Heart right ventricle (tissue), 16 donors: ENCODE measurements around the gene OR6J1. TPM values are rescaled to one million over a fixed set of nuclear protein-coding genes. Genes with fewer than 3 reads are reported as not detected.

Source experiments
- ATAC-seq, 8 donors: fragments of 200-7000 bp; cut with Tn5 transposase; one replicate each; pipeline ENCODE4 v1.9.1; 2020; ENCODE audit warnings: mild to moderate bottlenecking in 8 of 8, moderate library complexity in 8 of 8, moderate number of reproducible peaks in 1 of 8
- DNase-seq, 2 donors: peaks; one replicate each; pipeline ENCODE4 v3.0.0-alpha.2; 2020
- H3K27ac ChIP-seq, 10 donors: fragments of 200-600 bp; sonication (generic) in 2 of 10; one replicate each; pipeline versions ENCODE4 v1.5.0 to v1.8.0; 2020 to 2022; ENCODE audit warnings: mild to moderate bottlenecking in 3 of 10
- H3K27me3 ChIP-seq, 7 donors: fragments of 200-600 bp; one replicate each; pipeline ENCODE4 v1.8.0; 2021 to 2022; ENCODE audit warnings: mild to moderate bottlenecking in 2 of 7
- H3K36me3 ChIP-seq, 9 donors: fragments of 200-600 bp; sonication (generic) in 1 of 9; one replicate each; pipeline versions ENCODE4 v1.5.0 to v1.8.0; 2020 to 2022; ENCODE audit warnings: mild to moderate bottlenecking in 2 of 9
- H3K4me1 ChIP-seq, 9 donors: fragments of 200-600 bp; sonication (generic) in 1 of 9; one replicate each; pipeline versions ENCODE4 v1.5.0 to v1.8.0; 2020 to 2022; ENCODE audit warnings: mild to moderate bottlenecking in 4 of 9
- H3K4me3 ChIP-seq, 10 donors: fragments of 200-600 bp; sonication (generic) in 2 of 10; one replicate each; pipeline versions ENCODE4 v1.5.0 to v1.8.0; 2020 to 2022; ENCODE audit warnings: mild to moderate bottlenecking in 7 of 10, moderate library complexity in 2 of 10
- H3K9me3 ChIP-seq, 11 donors: fragments of 200-600 bp in 10 of 11; sonication (generic) in 2 of 11; one replicate each; pipeline versions ENCODE4 v1.5.0 to v1.8.0; 2013 to 2022; ENCODE audit warnings: mild to moderate bottlenecking in 2 of 11, control low read depth in 1 of 11, moderate library complexity in 1 of 11
- CTCF ChIP-seq, 9 donors: fragments of 200-600 bp; sonication (generic) in 2 of 9; IDR thresholded peaks; one replicate each; pipeline versions ENCODE4 v1.5.0 to v1.8.0; 2021 to 2022; ENCODE audit warnings: antibody characterized with exemption in 9 of 9, mild to moderate bottlenecking in 5 of 9, moderate library complexity in 1 of 9
- WGBS, 2 donors: extraction: QIAGEN DNeasy Blood & Tissue Kit; methylation state at CpG; one replicate each; pipeline ENCODE4 v1.1.7; 2013; ENCODE audit warnings: inconsistent platforms in 1 of 2; 5-methylcytosine and 5-hydroxymethylcytosine counted together
- intact Hi-C, 10 donors: fragments of 100-400 bp; cut with DNase I; formaldehyde crosslinking; loops; one replicate each; pipeline versions ENCODE4 v1.11.1 to v1.14.2; 2022
- polyA plus RNA-seq, 2 donors: library from polyadenylated mRNA; stranded (reverse); fragments of 200-250 nt; gene quantifications; one replicate each; pipeline ENCODE4 v1.2.3, GENCODE V29; 2013
- total RNA-seq, 10 donors: library from RNA; stranded (reverse); fragmentation: NEBNext Ultra II Directional in 3 of 10; extraction: Animal tissue kit (Norgen Biotek cat#: 25700) in 3 of 10; gene quantifications; one replicate each; pipeline versions ENCODE4 v1.2.1 to v1.2.4, GENCODE V29; 2021 to 2023
- donor health status: Arrhythmogenic right ventricular cardiomyopathy.
- donor health status: ischemic (EF 13 %, LVEDD 7.1; RV severe dilation, severe dysfunction).
- donor health status: healthy with polysubstance abuse.
- donor health status: DM: no; HTN: yes; CAD: no.
- donor health status: DM: no; HTN: no; CAD: no.
- donor health status: ischemic (EF 25% LVEDD 6.9; RV normal size, moderate dysfunction).
- donor health status: ischemic (EF 25% LVEDD 5.7; RV mildly dilated, moderate dysfunction).
- donor health status: healthy.
- donor health status: DM: yes; HTN: yes; CAD: no.
- donor health status: Ischemic cardiomyopathy.
- donor health status: ischemic (EF 35%, LVEDD 5.7; RV mildly dilated, moderate dysfunction).
- donor health status: nonischemic (EF 11% LVEDD 7.7; RV severe dilation, severe dysfunction).
- donor health status: DM: yes; HTN: yes; CAD: no.
- donor health status: PGD.
- donor health status: ischemic (EF 29% LVEDD 5.4; RV normal size, mild dysfunction).
- donor health status: nonischemic (EF 23%, LVEDD 6.1; RV moderate dilation, normal function).

OR6J1 gene
- total and polyA plus RNA-seq, 12 donors: not detected

GRCh38 chr14:22668863-22669262, 24.7 kb upstream of the OR6J1 start:
- Histone ChIP-seq H3K9me3 (peaks cover 0 to 12% (median 0%) of the 10 kb centered on the region in 11 donors), H3K27me3 (no peaks in the 10 kb centered on the region), H3K27ac (peak overlapping the region in 2 of 10 donors; percentile 46 to 50), H3K36me3 (no peaks in the 10 kb centered on the region), H3K4me1 (peaks cover 0 to 8% (median 0%) of the 10 kb centered on the region in 9 donors), H3K4me3 (no peak overlapping the region)
- WGBS, 2 donors: 73 to 88% methylated on average over 1 of the region's 1 CpG
- ATAC-seq: no peak
- no peak for DNase-seq
- intact Hi-C loops: loop anchor here in 3 of 10 donors (5.0 to 10.0 kb wide), 3 partner anchors 43 to 146 kb away; partner anchors contain the start of gene SLC7A7 (in 1 of the 3)
- TF ChIP-seq CTCF (IDR thresholded peaks at IDR 0.05): no peak

GRCh38 chr14:22668417-22668816, 24.3 kb upstream of the OR6J1 start:
- H3K4me3 ChIP-seq: no peak overlapping the region
- ATAC-seq (no peak), DNase-seq (no peak)
- intact Hi-C loops: loop anchor here in 3 of 10 donors (5.0 to 10.0 kb wide), 3 partner anchors 44 to 146 kb away; partner anchors contain the start of gene SLC7A7 (in 1 of the 3)
- H3K36me3 ChIP-seq: no peaks in the 10 kb centered on the region
- no peak for TF ChIP-seq CTCF (IDR thresholded peaks at IDR 0.05)
- no peaks in the 10 kb centered on the region for H3K27me3 ChIP-seq
- H3K4me1 ChIP-seq: peaks cover 0 to 8% (median 0%) of the 10 kb centered on the region in 9 donors
- H3K27ac ChIP-seq: peak overlapping the region in 2 of 10 donors; percentile 46 to 50
- H3K9me3 ChIP-seq: peaks cover 0 to 11% (median 0%) of the 10 kb centered on the region in 11 donors

GRCh38 chr14:22667881-22668280, 23.7 kb upstream of the OR6J1 start:
- WGBS, 2 donors: 83 to 85% methylated on average over 3 of the region's 3 CpGs
- no peak for ATAC-seq
- Histone ChIP-seq H3K36me3 (no peaks in the 10 kb centered on the region), H3K27ac (peak overlapping the region in 1 of 10 donors; percentile 37), H3K4me1 (peaks cover 0 to 8% (median 0%) of the 10 kb centered on the region in 9 donors), H3K4me3 (no peak overlapping the region), H3K27me3 (no peaks in the 10 kb centered on the region), H3K9me3 (peaks cover 0 to 5% (median 0%) of the 10 kb centered on the region in 11 donors)
- intact Hi-C loops: loop anchor here in 3 of 10 donors (5.0 to 10.0 kb wide), 3 partner anchors 44 to 147 kb away; partner anchors contain the start of gene SLC7A7 (in 1 of the 3)
- DNase-seq: no peak
- TF ChIP-seq CTCF (IDR thresholded peaks at IDR 0.05): no peak

GRCh38 chr14:22666203-22666893, 22.2 kb upstream of the OR6J1 start:
- peaks cover 0 to 8% (median 0%) of the 10 kb centered on the region in 9 donors for H3K4me1 ChIP-seq
- no peak for DNase-seq
- ATAC-seq: no peak
- no peak overlapping the region for H3K27ac ChIP-seq
- no peaks in the 10 kb centered on the region for H3K36me3 ChIP-seq
- no peak overlapping the region for H3K4me3 ChIP-seq
- whole genome bisulfite sequencing, 2 donors: 76 to 84% methylated on average over 5 of the region's 5 CpGs
- no peaks in the 10 kb centered on the region for H3K9me3 ChIP-seq
- no peak for TF ChIP-seq CTCF (IDR thresholded peaks at IDR 0.05)
- no peaks in the 10 kb centered on the region for H3K27me3 ChIP-seq
- intact Hi-C loops: loop anchor here in 3 of 10 donors (5.0 to 10.0 kb wide), 3 partner anchors 46 to 148 kb away; partner anchors contain the start of gene SLC7A7 (in 1 of the 3)
